HL-60 (cell line): ENCODE measurements around the gene PCDHA7.

Experiments
- GABPA ChIP-seq: IDR thresholded peaks from 2 replicates; pipeline ENCODE4 v1.6.1; 2012; ENCODE audit warnings: low read depth
- POLR2AphosphoS5 ChIP-seq: IDR thresholded peaks from 2 replicates; pipeline ENCODE4 v1.6.1; 2012; ENCODE audit warnings: low read depth
- SPI1 ChIP-seq: IDR thresholded peaks from 2 replicates; pipeline ENCODE4 v1.6.1; 2012; ENCODE audit warnings: low read depth, mild to moderate bottlenecking, borderline replicate concordance
- TF ChIP-seq, protein P1 (sequence below): IDR thresholded peaks from one replicate; pipeline ENCODE4 v1.5.1; 2011; ENCODE audit warnings: low read length, control low read depth, inconsistent platforms; ENCODE audit not compliant: insufficient read depth
- TF ChIP-seq, protein P2 (sequence below): IDR thresholded peaks from 2 replicates; pipeline ENCODE4 v1.6.1; 2012; ENCODE audit warnings: low read depth; ENCODE audit not compliant: insufficient replicate concordance

DNA sequence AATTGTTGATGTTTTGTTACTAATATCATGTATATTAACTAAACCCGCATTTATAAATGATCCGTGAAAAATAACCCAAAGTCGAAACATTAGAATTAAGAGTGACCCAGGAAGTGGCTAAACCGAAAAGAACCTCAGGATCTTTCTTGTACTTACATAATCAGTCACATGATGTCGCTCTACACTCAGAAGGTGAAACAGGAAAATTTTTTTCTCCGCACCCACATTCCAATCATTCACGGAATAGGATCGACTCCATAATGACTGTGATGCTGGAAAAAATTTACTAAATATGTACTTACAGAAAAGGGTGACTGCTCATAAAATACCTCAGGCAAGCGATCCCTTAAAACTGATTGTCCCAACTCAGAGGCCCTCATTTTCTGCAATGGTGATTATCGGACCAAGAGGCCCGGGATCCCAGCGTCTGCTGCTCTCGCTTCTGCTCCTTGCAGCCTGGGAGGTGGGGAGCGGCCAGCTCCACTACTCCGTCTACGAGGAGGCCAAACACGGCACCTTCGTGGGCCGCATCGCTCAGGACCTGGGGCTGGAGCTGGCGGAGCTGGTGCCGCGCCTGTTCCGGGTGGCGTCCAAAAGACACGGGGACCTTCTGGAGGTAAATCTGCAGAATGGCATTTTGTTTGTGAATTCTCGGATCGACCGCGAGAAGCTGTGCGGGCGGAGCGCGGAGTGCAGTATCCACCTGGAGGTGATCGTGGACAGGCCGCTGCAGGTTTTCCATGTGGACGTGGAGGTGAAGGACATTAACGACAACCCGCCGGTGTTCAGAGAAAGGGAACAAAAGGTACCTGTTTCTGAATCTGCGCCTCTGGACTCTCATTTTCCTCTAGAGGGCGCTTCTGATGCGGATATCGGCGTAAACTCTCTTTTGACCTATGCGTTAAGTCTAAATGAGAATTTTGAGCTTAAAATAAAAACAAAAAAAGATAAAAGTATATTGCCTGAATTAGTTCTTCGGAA, 41.3 kb downstream of the PCDHA7 start, which contains the start of gene PCDHA12:
- TF ChIP-seq, protein P1, sequence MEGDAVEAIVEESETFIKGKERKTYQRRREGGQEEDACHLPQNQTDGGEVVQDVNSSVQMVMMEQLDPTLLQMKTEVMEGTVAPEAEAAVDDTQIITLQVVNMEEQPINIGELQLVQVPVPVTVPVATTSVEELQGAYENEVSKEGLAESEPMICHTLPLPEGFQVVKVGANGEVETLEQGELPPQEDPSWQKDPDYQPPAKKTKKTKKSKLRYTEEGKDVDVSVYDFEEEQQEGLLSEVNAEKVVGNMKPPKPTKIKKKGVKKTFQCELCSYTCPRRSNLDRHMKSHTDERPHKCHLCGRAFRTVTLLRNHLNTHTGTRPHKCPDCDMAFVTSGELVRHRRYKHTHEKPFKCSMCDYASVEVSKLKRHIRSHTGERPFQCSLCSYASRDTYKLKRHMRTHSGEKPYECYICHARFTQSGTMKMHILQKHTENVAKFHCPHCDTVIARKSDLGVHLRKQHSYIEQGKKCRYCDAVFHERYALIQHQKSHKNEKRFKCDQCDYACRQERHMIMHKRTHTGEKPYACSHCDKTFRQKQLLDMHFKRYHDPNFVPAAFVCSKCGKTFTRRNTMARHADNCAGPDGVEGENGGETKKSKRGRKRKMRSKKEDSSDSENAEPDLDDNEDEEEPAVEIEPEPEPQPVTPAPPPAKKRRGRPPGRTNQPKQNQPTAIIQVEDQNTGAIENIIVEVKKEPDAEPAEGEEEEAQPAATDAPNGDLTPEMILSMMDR = no peak
- TF ChIP-seq GABPA = no peak
- TF ChIP-seq SPI1 = no peak
- TF ChIP-seq POLR2AphosphoS5 = no peak
- TF ChIP-seq, protein P2, sequence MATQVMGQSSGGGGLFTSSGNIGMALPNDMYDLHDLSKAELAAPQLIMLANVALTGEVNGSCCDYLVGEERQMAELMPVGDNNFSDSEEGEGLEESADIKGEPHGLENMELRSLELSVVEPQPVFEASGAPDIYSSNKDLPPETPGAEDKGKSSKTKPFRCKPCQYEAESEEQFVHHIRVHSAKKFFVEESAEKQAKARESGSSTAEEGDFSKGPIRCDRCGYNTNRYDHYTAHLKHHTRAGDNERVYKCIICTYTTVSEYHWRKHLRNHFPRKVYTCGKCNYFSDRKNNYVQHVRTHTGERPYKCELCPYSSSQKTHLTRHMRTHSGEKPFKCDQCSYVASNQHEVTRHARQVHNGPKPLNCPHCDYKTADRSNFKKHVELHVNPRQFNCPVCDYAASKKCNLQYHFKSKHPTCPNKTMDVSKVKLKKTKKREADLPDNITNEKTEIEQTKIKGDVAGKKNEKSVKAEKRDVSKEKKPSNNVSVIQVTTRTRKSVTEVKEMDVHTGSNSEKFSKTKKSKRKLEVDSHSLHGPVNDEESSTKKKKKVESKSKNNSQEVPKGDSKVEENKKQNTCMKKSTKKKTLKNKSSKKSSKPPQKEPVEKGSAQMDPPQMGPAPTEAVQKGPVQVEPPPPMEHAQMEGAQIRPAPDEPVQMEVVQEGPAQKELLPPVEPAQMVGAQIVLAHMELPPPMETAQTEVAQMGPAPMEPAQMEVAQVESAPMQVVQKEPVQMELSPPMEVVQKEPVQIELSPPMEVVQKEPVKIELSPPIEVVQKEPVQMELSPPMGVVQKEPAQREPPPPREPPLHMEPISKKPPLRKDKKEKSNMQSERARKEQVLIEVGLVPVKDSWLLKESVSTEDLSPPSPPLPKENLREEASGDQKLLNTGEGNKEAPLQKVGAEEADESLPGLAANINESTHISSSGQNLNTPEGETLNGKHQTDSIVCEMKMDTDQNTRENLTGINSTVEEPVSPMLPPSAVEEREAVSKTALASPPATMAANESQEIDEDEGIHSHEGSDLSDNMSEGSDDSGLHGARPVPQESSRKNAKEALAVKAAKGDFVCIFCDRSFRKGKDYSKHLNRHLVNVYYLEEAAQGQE = no peak
